B cell (primary cell): ENCODE data around the gene CALY. TPM values are rescaled to one million over a fixed set of nuclear protein-coding genes. Genes with fewer than 3 reads are reported as not detected.

ENCODE experiments used
- ATAC-seq: fragments of 200-7000 bp; cut with Tn5 transposase; one replicate; pipeline ENCODE4 v1.10.0; 2021; ENCODE audit warnings: low read depth, mild to moderate bottlenecking, moderate number of reproducible peaks, moderate library complexity
- CTCF ChIA-PET: fragments of 350-600 bp; sonication (Branson Sonifier 250); formaldehyde crosslinking; loops from one replicate; lab custom pipeline; 2021; ENCODE audit warnings: antibody characterized with exemption, inconsistent platforms; lab: Charles Lee
- POLR2A ChIA-PET: fragments of 350-600 bp; sonication (Branson Sonifier 250); formaldehyde crosslinking; loops from one replicate; lab custom pipeline; 2021; ENCODE audit warnings: antibody characterized with exemption; lab: Charles Lee
- DNase-seq: peaks from one replicate; pipeline ENCODE4 v3.0.0; 2013
- H2AFZ ChIP-seq: 2 replicates; pipeline ENCODE4 v1.6.1; 2012; ENCODE audit warnings: mild to moderate bottlenecking, low read depth, low read length; ENCODE audit not compliant: insufficient read depth, poor library complexity, severe bottlenecking
- H3K27ac ChIP-seq, 2 donors: 1 replicate in 1 of 2; 2 replicates in 1 of 2; pipeline ENCODE4 v1.5.1; 2012 to 2013; ENCODE audit warnings: low read length in 2 of 2, mild to moderate bottlenecking in 2 of 2, moderate library complexity in 1 of 2
- H3K27me3 ChIP-seq, 4 experiments: fragments of 200-600 bp in 1 of 4; sonication (generic) in 1 of 4; replicated peaks in 1 of 4; 1 replicate in 2 of 4; 2 replicates in 2 of 4; pipeline versions ENCODE4 v1.6.1 to v1.7.0; 2013 to 2016; ENCODE audit warnings: low read length in 3 of 4, mild to moderate bottlenecking in 2 of 4, mixed read lengths in 1 of 4, moderate library complexity in 1 of 4; ENCODE audit not compliant: insufficient read depth in 4 of 4, control insufficient read depth in 3 of 4; ENCODE audit errors: control extremely low read depth in 1 of 4
- H3K36me3 ChIP-seq, 2 experiments: replicated peaks in 1 of 2; 1 replicate in 1 of 2; 2 replicates in 1 of 2; pipeline versions ENCODE4 v1.6.1 to v1.7.1; 2013; ENCODE audit warnings: low read length in 1 of 2; ENCODE audit not compliant: insufficient read depth in 2 of 2, control insufficient read depth in 1 of 2; ENCODE audit errors: control extremely low read depth in 1 of 2, extremely low read depth in 1 of 2
- H3K4me1 ChIP-seq, 2 donors: fragments of 200-600 bp in 1 of 2; sonication (generic) in 1 of 2; 1 replicate in 1 of 2; 2 replicates in 1 of 2; pipeline versions ENCODE4 v1.5.1 to v1.6.1; 2013 to 2017; ENCODE audit warnings: low read length in 2 of 2; ENCODE audit not compliant: control insufficient read depth in 2 of 2, insufficient read depth in 2 of 2
- H3K4me2 ChIP-seq: replicated peaks from 2 replicates; pipeline ENCODE3; 2012; ENCODE audit warnings: mild to moderate bottlenecking, low read depth, low read length; ENCODE audit not compliant: poor library complexity, severe bottlenecking
- H3K4me3 ChIP-seq, 5 experiments: fragments of 200-600 bp in 1 of 5; sonication (generic) in 1 of 5; 1 replicate in 3 of 5; 2 replicates in 2 of 5; pipeline versions ENCODE4 v1.5.1 to v1.7.0; 2011 to 2016; ENCODE audit warnings: low read length in 4 of 5, mild to moderate bottlenecking in 4 of 5, low read depth in 2 of 5, control low read depth in 1 of 5, moderate library complexity in 1 of 5; ENCODE audit not compliant: insufficient read depth in 1 of 5; ENCODE audit errors: control extremely low read depth in 1 of 5, extremely low read depth in 1 of 5
- H3K79me2 ChIP-seq: fragments of 200-600 bp; sonication (generic); one replicate; pipeline ENCODE4 v1.6.0; 2016; ENCODE audit warnings: low read length; ENCODE audit not compliant: control insufficient read depth, insufficient read depth
- H3K9ac ChIP-seq: fragments of 200-600 bp; sonication (generic); 2 replicates; pipeline ENCODE4 v1.6.1; 2017; ENCODE audit warnings: mild to moderate bottlenecking, low read length, moderate library complexity
- H3K9me3 ChIP-seq, 3 donors: one replicate each; pipeline versions ENCODE4 v1.6.1 to v1.7.1; 2013; ENCODE audit warnings: low read length in 2 of 3; ENCODE audit not compliant: control insufficient read depth in 2 of 3, insufficient read depth in 1 of 3; ENCODE audit errors: control extremely low read depth in 1 of 3
- H4K20me1 ChIP-seq: 2 replicates; pipeline ENCODE4 v1.6.0; 2012; ENCODE audit warnings: mild to moderate bottlenecking, low read length; ENCODE audit not compliant: insufficient read depth, control insufficient read depth, poor library complexity, severe bottlenecking
- H3K27ac Mint-ChIP-seq: one replicate; pipeline ENCODE4 v1.8.0; 2021; ENCODE audit warnings: mixed read lengths
- H3K27me3 Mint-ChIP-seq: one replicate; pipeline ENCODE4 v1.8.0; 2021; ENCODE audit warnings: mixed read lengths
- H3K4me1 Mint-ChIP-seq: one replicate; pipeline ENCODE4 v1.8.0; 2021; ENCODE audit warnings: mixed read lengths
- H3K4me3 Mint-ChIP-seq: one replicate; pipeline ENCODE4 v1.8.0; 2021; ENCODE audit warnings: mixed read lengths
- H3K9me3 Mint-ChIP-seq: one replicate; pipeline ENCODE4 v1.8.0; 2022; ENCODE audit warnings: mixed read lengths; ENCODE audit not compliant: insufficient read depth
- EZH2 ChIP-seq: IDR thresholded peaks from 2 replicates; pipeline ENCODE4 v1.6.1; 2012; ENCODE audit warnings: borderline replicate concordance, low read depth, mild to moderate bottlenecking, moderate library complexity, low read length; ENCODE audit not compliant: insufficient read depth, poor library complexity, severe bottlenecking
- WGBS: methylation state at CpG from one replicate; pipeline ENCODE4 v1.1.5; 2013; ENCODE audit warnings: missing lambda C conversion rate; ENCODE audit not compliant: insufficient coverage; 5-methylcytosine and 5-hydroxymethylcytosine counted together
- intact Hi-C: fragments of 100-400 bp; cut with micrococcal nuclease; formaldehyde crosslinking; loops from one replicate; pipeline ENCODE4 v1.10.0; 2022
- polyA plus RNA-seq: library from polyadenylated mRNA; depleted of rRNA; stranded (reverse); fragments of >200 nt; gene quantifications from 2 replicates; pipeline ENCODE4 v1.2.3, GENCODE V29; 2012
- total RNA-seq, 2 donors: library from RNA; stranded (reverse); fragments of 120-200 nt in 1 of 2; gene quantifications; 1 replicate in 1 of 2; 2 replicates in 1 of 2; pipeline versions ENCODE4 v1.2.3 to v1.2.4, GENCODE V29; 2013 to 2022
- TF ChIP-seq, protein P1 (sequence below): fragments of 200-600 bp; IDR thresholded peaks from one replicate; pipeline ENCODE4 v1.8.0; 2022; ENCODE audit warnings: antibody characterized with exemption, mild to moderate bottlenecking

Gene CALY
- total and polyA plus RNA-seq, 2 donors (not counting 1 experiment from before 2014, with no cell fraction given): 0.21 TPM; not detected in 1

GRCh38 chr10:133362846-133363245 lies 26.1 kb upstream of the CALY start:
- CTCF ChIA-PET: interaction anchor here (1.7 kb wide), 1 partner anchor 33 kb away, joined by 10 read pairs; no protein-coding TSS in a partner anchor
- Mint-ChIP-seq H3K27ac (peak overlapping the region; percentile 20), H3K27me3 (no peaks in the 10 kb centered on the region), H3K4me1 (peaks cover 25% of the 10 kb centered on the region), H3K4me3 (no peak overlapping the region), H3K9me3 (no peaks in the 10 kb centered on the region)
- Histone ChIP-seq H3K79me2 (no peaks in the 10 kb centered on the region), H4K20me1 (no peaks in the 10 kb centered on the region), H3K4me1 (peaks cover 12 to 21% of the 10 kb centered on the region in 2 donors), H3K27me3 (no peaks in the 10 kb centered on the region), H3K36me3 (peaks cover 0 to 29% of the 10 kb centered on the region in 2 experiments), H3K27ac (no peak overlapping the region), H3K9ac (no peak overlapping the region), H3K4me3 (no peak overlapping the region), H3K4me2 (no peak overlapping the region), H3K9me3 (peaks cover 0 to 17% (median 0%) of the 10 kb centered on the region in 3 donors), H2AFZ (no peak overlapping the region)
- WGBS: 98% methylated on average over 13 of the region's 13 CpGs
- no peak for DNase-seq
- POLR2A ChIA-PET: no interaction called here
- ATAC-seq: no peak
- intact Hi-C loops: no loop called here
- no peak for TF ChIP-seq EZH2
- TF ChIP-seq, protein P1, sequence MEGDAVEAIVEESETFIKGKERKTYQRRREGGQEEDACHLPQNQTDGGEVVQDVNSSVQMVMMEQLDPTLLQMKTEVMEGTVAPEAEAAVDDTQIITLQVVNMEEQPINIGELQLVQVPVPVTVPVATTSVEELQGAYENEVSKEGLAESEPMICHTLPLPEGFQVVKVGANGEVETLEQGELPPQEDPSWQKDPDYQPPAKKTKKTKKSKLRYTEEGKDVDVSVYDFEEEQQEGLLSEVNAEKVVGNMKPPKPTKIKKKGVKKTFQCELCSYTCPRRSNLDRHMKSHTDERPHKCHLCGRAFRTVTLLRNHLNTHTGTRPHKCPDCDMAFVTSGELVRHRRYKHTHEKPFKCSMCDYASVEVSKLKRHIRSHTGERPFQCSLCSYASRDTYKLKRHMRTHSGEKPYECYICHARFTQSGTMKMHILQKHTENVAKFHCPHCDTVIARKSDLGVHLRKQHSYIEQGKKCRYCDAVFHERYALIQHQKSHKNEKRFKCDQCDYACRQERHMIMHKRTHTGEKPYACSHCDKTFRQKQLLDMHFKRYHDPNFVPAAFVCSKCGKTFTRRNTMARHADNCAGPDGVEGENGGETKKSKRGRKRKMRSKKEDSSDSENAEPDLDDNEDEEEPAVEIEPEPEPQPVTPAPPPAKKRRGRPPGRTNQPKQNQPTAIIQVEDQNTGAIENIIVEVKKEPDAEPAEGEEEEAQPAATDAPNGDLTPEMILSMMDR: no peak

DNA sequence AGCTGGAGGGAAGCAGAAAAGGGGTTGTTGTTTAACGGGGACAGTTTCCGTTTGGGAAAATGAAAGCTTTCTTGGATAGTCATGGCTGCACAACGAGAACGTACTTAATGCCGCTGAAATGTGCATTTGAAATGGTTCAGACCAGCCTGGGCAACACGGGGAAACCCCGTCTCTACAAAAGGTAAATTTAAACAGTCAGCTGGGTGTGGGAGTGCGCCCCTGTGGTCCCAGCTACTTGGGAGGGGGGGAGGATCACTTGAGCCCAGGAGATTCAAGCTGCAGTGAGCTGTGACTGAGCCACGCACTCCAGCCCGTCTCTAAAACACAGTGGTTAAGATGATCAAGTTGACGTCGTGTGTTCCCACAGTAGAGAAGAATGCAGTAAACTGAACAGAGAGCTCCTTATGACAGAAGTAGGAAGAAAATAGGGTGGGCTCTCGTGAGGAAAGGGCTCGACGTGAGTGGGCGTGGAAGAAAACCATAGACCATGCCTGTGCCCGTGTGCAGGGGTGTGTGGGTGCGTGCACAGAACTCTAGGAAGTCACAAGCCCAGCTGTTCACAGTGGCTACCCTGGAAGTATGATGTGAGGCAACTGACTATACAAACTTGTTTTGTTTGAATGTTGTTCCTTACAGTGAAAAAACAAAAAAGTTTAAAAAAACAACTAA lies 25.2 kb upstream of the CALY start:
- Mint-ChIP-seq H3K4me1 (peaks cover 26% of the 10 kb centered on the region), H3K27me3 (no peaks in the 10 kb centered on the region), H3K4me3 (peak overlapping the region; percentile 56), H3K9me3 (no peaks in the 10 kb centered on the region), H3K27ac (peak overlapping the region; percentile 79)
- H4K20me1 ChIP-seq: peaks cover 5% of the 10 kb centered on the region
- peak overlapping the region; percentile 30 for H3K9ac ChIP-seq
- peak overlapping the region in 2 of 5 experiments; percentile 33 to 44 for H3K4me3 ChIP-seq
- peaks cover 12 to 26% of the 10 kb centered on the region in 2 donors for H3K4me1 ChIP-seq
- peak; percentile 47 for DNase-seq
- ATAC-seq: peak; percentile 11
- H2AFZ ChIP-seq: peak overlapping the region; percentile 45
- no peaks in the 10 kb centered on the region for H3K79me2 ChIP-seq
- no peak for TF ChIP-seq EZH2
- POLR2A ChIA-PET: interaction anchor here (1.8 kb wide), 1 partner anchor 11 kb away, joined by 7 read pairs; the partner anchor contains the start of gene ECHS1
- H3K27ac ChIP-seq: peak overlapping the region; percentile 19 to 37
- intact Hi-C loops: no loop called here
- 19% methylated on average over 12 of the region's 18 CpGs for WGBS
- peaks cover 0 to 17% (median 0%) of the 10 kb centered on the region in 3 donors for H3K9me3 ChIP-seq
- H3K27me3 ChIP-seq: no peaks in the 10 kb centered on the region
- CTCF ChIA-PET: interaction anchor here (0.6 to 1.7 kb wide), 9 partner anchors 9 to 104 kb away, joined by 3 to 10 read pairs (median 3); partner anchors contain the start of gene ECHS1
- H3K36me3 ChIP-seq: peaks cover 0 to 28% of the 10 kb centered on the region in 2 experiments
- H3K4me2 ChIP-seq: peak overlapping the region; percentile 55
